Eye (tissue), 1 donor: ENCODE measurements around the gene DUT.
A peak's percentile ranks its signal among the peaks of the same experiment; 100 is the strongest.
"Not testable (repeated sequence)": the region's sequence is repeated elsewhere in the genome, so short reads cannot be mapped to it uniquely, and the experiment has no call there.

Source experiments
- DNase-seq: peaks from one replicate; pipeline ENCODE4 v3.0.0-alpha.2; 2015

Gene DUT

GRCh38 chr15:48330855-48331795 lies at the start of gene DUT:
TSS of gene DUT (plus strand) at chr15:48331429. CDS start at chr15:48331516, 87 bp downstream.
- peak; percentile 91 for DNase-seq

- DNase-seq: no peak
These were observed 49.6 kb upstream of the DUT start for GRCh38 chr15:48281674-48282073.

- DNase-seq: peak; percentile 31
These were observed 49.0 kb upstream of the DUT start for GRCh38 chr15:48282216-48282615.

- DNase-seq: peak; percentile 64
These were observed 47.7 kb upstream of the DUT start for GRCh38 chr15:48283396-48284145.

- DNase-seq: peak; percentile 95
These were observed 45.7 kb upstream of the DUT start for GRCh38 chr15:48285329-48286214.

GRCh38 chr15:48289628-48290027 lies 41.6 kb upstream of the DUT start:
- no peak for DNase-seq

GRCh38 chr15:48292458-48292857 lies 38.8 kb upstream of the DUT start:
- DNase-seq: no peak

GRCh38 chr15:48297668-48298067 lies 33.6 kb upstream of the DUT start:
- DNase-seq: no peak

GRCh38 chr15:48298914-48299313 lies 32.3 kb upstream of the DUT start:
- no peak for DNase-seq

GRCh38 chr15:48300038-48300437 lies 31.2 kb upstream of the DUT start:
- DNase-seq: no peak

- no peak for DNase-seq
These were observed 26.8 kb upstream of the DUT start for GRCh38 chr15:48304398-48304797.

GRCh38 chr15:48306639-48307038 lies 24.6 kb upstream of the DUT start:
- no peak for DNase-seq

- no peak for DNase-seq
These were observed 23.6 kb upstream of the DUT start for GRCh38 chr15:48307586-48307985.

- no peak for DNase-seq
These were observed 21.5 kb upstream of the DUT start for GRCh38 chr15:48309740-48310139.

GRCh38 chr15:48313216-48313615 lies 18.0 kb upstream of the DUT start:
- DNase-seq: no peak

- no peak for DNase-seq
These were observed 16.2 kb upstream of the DUT start for GRCh38 chr15:48315041-48315440.

- no peak for DNase-seq
These were observed 14.0 kb upstream of the DUT start for GRCh38 chr15:48317221-48317620.

GRCh38 chr15:48318131-48318530 lies 13.1 kb upstream of the DUT start:
- peak; percentile 33 for DNase-seq

- DNase-seq: no peak
These were observed 7.9 kb upstream of the DUT start for GRCh38 chr15:48323294-48323693.

GRCh38 chr15:48324949-48325348 lies 6.3 kb upstream of the DUT start:
- no peak for DNase-seq

- DNase-seq: no peak
These were observed 5.8 kb upstream of the DUT start for GRCh38 chr15:48325400-48325799.

GRCh38 chr15:48326180-48326579 lies 5.0 kb upstream of the DUT start:
- not testable (repeated sequence) for DNase-seq
